Lower lobe of right lung (tissue), 2 donors: Measurements from ENCODE around the gene SLC1A7. TPM values are rescaled to one million over a fixed set of nuclear protein-coding genes. Genes with fewer than 3 reads are reported as not detected.

Experiments used
- ATAC-seq, 2 donors: fragments of 200-7000 bp; cut with Tn5 transposase; one replicate each; pipeline ENCODE4 v1.9.1; 2020 to 2022; ENCODE audit warnings: mild to moderate bottlenecking in 2 of 2, moderate library complexity in 2 of 2
- DNase-seq: peaks from one replicate; pipeline ENCODE4 v3.0.0-alpha.2; 2020
- H3K27ac ChIP-seq: fragments of 200-600 bp; one replicate; pipeline ENCODE4 v1.8.0; 2022
- H3K27me3 ChIP-seq: fragments of 200-600 bp; one replicate; pipeline ENCODE4 v1.8.0; 2022; ENCODE audit warnings: low read depth
- H3K36me3 ChIP-seq: fragments of 200-600 bp; one replicate; pipeline ENCODE4 v1.8.0; 2022; ENCODE audit warnings: mild to moderate bottlenecking
- H3K4me1 ChIP-seq: fragments of 200-600 bp; one replicate; pipeline ENCODE4 v1.8.0; 2022
- H3K4me3 ChIP-seq: fragments of 200-600 bp; one replicate; pipeline ENCODE4 v1.8.0; 2022; ENCODE audit warnings: mild to moderate bottlenecking
- H3K9me3 ChIP-seq: fragments of 200-600 bp; one replicate; pipeline ENCODE4 v1.8.0; 2022
- intact Hi-C: fragments of 100-400 bp; cut with DNase I; formaldehyde crosslinking; loops from one replicate; pipeline ENCODE4 v1.11.0; 2022
- total RNA-seq: library from RNA; stranded (reverse); fragmentation: NEBNext Ultra II Directional; extraction: Animal tissue kit (Norgen Biotek cat#: 25700); gene quantifications from one replicate; pipeline ENCODE4 v1.2.1, GENCODE V29; 2021
- TF ChIP-seq, protein P1 (sequence below): fragments of 200-600 bp; IDR thresholded peaks from one replicate; pipeline ENCODE4 v1.8.0; 2022; ENCODE audit warnings: antibody characterized with exemption, mild to moderate bottlenecking
- donor health status: DM: no; HTN: yes; CAD: no; lungs with severe emphysema.

The SLC1A7 gene
- total RNA-seq, 1 donor from 2014 or later: 0.68 TPM

DNA sequence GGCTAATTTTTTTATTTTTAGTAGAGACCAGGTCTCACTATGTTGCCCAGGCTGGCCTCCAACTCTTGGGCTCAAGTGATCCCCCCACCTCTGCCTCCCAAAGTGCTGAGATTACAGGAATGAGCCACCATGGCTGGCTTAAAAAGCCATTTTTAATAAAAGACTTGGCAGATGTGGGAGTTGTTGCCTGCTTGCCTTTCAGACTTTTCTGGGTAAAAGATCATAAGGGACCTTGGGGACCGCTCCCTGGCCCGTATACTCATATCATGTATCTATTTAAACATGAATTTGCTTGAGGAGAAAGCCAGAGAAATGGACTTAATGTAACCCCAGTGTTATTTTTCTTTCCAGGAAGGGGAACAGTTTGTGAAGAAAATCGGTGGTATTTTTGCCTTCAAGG lies 103.9 kb downstream of the SLC1A7 start:
- H3K36me3 ChIP-seq: peaks cover 38% of the 10 kb centered on the region
- DNase-seq: no peak
- H3K4me1 ChIP-seq: no peaks in the 10 kb centered on the region
- TF ChIP-seq, protein P1, sequence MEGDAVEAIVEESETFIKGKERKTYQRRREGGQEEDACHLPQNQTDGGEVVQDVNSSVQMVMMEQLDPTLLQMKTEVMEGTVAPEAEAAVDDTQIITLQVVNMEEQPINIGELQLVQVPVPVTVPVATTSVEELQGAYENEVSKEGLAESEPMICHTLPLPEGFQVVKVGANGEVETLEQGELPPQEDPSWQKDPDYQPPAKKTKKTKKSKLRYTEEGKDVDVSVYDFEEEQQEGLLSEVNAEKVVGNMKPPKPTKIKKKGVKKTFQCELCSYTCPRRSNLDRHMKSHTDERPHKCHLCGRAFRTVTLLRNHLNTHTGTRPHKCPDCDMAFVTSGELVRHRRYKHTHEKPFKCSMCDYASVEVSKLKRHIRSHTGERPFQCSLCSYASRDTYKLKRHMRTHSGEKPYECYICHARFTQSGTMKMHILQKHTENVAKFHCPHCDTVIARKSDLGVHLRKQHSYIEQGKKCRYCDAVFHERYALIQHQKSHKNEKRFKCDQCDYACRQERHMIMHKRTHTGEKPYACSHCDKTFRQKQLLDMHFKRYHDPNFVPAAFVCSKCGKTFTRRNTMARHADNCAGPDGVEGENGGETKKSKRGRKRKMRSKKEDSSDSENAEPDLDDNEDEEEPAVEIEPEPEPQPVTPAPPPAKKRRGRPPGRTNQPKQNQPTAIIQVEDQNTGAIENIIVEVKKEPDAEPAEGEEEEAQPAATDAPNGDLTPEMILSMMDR: no peak
- intact Hi-C loops: no loop called here
- no peak overlapping the region for H3K27ac ChIP-seq
- no peak overlapping the region for H3K4me3 ChIP-seq
- no peaks in the 10 kb centered on the region for H3K27me3 ChIP-seq
- no peak for ATAC-seq
- H3K9me3 ChIP-seq: no peaks in the 10 kb centered on the region

Other genes with a start within 250 kb of the SLC1A7 start
- gene ECHDC2, start 220.9 kb downstream of the SLC1A7 start, total RNA-seq: 142 TPM
- gene SCP2, start 215.4 kb downstream of the SLC1A7 start, total RNA-seq: 148 TPM
- 64.0 TPM for gene PODN, start 80.4 kb downstream of the SLC1A7 start, total RNA-seq
- gene CPT2, start 54.2 kb upstream of the SLC1A7 start, total RNA-seq: 26.3 TPM
- gene CZIB, start 78.0 kb upstream of the SLC1A7 start, total RNA-seq: 60.2 TPM
- gene MAGOH, start 95.9 kb upstream of the SLC1A7 start, total RNA-seq: 34.4 TPM
- 9.2 TPM for gene LRP8, start 185.4 kb upstream of the SLC1A7 start, total RNA-seq